GM12891 (cell line): ENCODE measurements around the gene HTR3A.

Experiments used
- POLR2A ChIP-seq: IDR thresholded peaks from 2 replicates; pipeline ENCODE4 v1.6.1; 2011; ENCODE audit warnings: low read depth, low read length, control low read depth
- POLR2AphosphoS5 ChIP-seq: IDR thresholded peaks from 2 replicates; pipeline ENCODE4 v1.6.1; 2011; ENCODE audit warnings: low read depth, low read length, control low read depth
- POU2F2 ChIP-seq: IDR thresholded peaks from 2 replicates; pipeline ENCODE4 v1.6.1; 2011; ENCODE audit warnings: low read depth, mild to moderate bottlenecking, control low read depth, low read length, moderate library complexity
- SPI1 ChIP-seq: IDR thresholded peaks from 2 replicates; pipeline ENCODE4 v1.6.1; 2011; ENCODE audit warnings: low read depth, low read length, control low read depth
- TAF1 ChIP-seq: IDR thresholded peaks from 2 replicates; pipeline ENCODE4 v1.6.1; 2011; ENCODE audit warnings: low read depth, low read length, control low read depth

DNA sequence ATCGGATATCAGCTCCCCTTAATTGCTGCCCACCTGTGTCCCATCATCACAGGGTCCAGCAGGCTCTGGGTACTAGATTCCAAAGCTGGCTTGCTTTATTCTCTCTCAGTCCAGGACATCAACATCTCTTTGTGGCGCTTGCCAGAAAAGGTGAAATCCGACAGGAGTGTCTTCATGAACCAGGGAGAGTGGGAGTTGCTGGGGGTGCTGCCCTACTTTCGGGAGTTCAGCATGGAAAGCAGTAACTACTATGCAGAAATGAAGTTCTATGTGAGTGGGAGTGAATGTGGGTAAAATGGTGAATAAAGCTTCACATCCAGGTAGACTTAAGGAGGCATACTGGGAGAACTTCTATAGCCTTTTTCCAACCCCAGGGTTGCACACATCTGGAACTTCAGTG is 11.0 kb downstream of the HTR3A start:
- no peak for TF ChIP-seq POLR2A
- no peak for TF ChIP-seq POLR2AphosphoS5
- TF ChIP-seq SPI1: no peak
- no peak for TF ChIP-seq TAF1
- TF ChIP-seq POU2F2: no peak
